ENCODE results near the gene TMEM182. TPM values are rescaled to one million over a fixed set of nuclear protein-coding genes. Genes with fewer than 3 reads are reported as not detected.

The TMEM182 gene
- total RNA-seq, 1 donor = 2.7 TPM

DNA sequence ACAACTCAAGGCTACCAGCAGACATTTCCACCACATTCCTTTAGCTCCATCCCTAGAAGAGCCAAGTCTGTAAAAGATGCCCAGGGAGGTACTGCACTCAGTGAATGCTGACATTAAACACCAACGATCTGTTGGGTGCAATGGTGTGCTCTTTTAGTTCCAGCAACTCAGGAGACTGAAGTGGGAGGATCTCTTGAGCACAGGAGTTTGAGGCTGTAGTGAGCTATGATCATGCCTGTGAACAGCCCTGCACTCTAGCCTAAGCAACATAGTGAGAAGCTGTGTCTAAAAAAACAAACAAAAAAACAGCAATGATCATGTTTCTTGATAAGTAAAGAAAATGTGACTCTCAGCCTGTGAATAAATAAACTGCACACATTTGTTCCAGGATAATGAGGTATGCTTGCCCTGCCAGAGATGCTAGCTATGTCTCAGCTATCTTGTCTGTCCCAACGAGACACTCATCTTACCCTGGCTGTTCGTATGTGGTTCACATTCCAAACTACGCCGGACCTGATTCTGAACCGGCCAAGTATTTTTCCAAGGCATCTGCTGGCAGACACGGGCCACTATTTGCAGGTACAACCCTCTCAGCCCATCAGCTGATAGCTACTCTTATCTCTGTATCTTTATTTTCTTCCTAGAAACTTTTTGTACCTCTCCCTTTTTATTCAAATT lies 21.8 kb downstream of the TMEM182 start:
- no peaks in the 10 kb centered on the region for H3K27me3 ChIP-seq (ENCODE audit: insufficient read depth, low read length)
- no peaks in the 10 kb centered on the region for H3K9me3 ChIP-seq (ENCODE audit: low read depth, low read length)
- no peak overlapping the region for H3K4me3 ChIP-seq (ENCODE audit: low read length)
- H3K4me1 ChIP-seq (ENCODE audit: insufficient read depth, low read length) = no peaks in the 10 kb centered on the region

DNA sequence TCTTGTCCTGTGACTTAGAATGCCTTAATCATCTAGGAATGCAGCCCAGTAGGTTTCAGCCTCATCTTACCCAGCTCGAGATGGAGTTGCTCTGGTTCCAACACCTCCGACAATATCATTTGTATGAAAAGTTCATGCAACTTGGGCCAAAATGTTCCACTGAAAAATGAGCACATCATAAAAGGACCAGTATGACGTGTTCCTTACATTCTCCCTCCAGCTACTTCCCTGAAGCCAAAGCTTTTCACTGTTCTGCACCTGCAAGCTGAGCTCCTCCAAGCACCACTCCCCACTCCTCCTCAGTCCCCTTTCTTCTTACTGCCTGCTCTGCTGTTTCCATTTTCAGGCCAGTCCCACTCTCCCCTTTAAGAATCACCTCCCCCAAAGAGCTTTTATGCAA lies 23.1 kb downstream of the TMEM182 start:
- H3K4me3 ChIP-seq (ENCODE audit: low read length) = no peak overlapping the region
- no peaks in the 10 kb centered on the region for H3K9me3 ChIP-seq (ENCODE audit: low read depth, low read length)
- no peaks in the 10 kb centered on the region for H3K4me1 ChIP-seq (ENCODE audit: insufficient read depth, low read length)
- no peaks in the 10 kb centered on the region for H3K27me3 ChIP-seq (ENCODE audit: insufficient read depth, low read length)

GRCh38 chr2:102788216-102788884 lies 26.5 kb downstream of the TMEM182 start:
- H3K4me1 ChIP-seq (ENCODE audit: insufficient read depth, low read length) = no peaks in the 10 kb centered on the region
- no peak overlapping the region for H3K4me3 ChIP-seq (ENCODE audit: low read length)
- no peaks in the 10 kb centered on the region for H3K9me3 ChIP-seq (ENCODE audit: low read depth, low read length)
- no peaks in the 10 kb centered on the region for H3K27me3 ChIP-seq (ENCODE audit: insufficient read depth, low read length)

GRCh38 chr2:102788885-102789260 lies 27.0 kb downstream of the TMEM182 start:
- no peaks in the 10 kb centered on the region for H3K4me1 ChIP-seq (ENCODE audit: insufficient read depth, low read length)
- no peaks in the 10 kb centered on the region for H3K9me3 ChIP-seq (ENCODE audit: low read depth, low read length)
- no peaks in the 10 kb centered on the region for H3K27me3 ChIP-seq (ENCODE audit: insufficient read depth, low read length)
- no peak overlapping the region for H3K4me3 ChIP-seq (ENCODE audit: low read length)

- Histone ChIP-seq H3K4me1 (ENCODE audit: insufficient read depth, low read length) (no peaks in the 10 kb centered on the region), H3K9me3 (ENCODE audit: low read depth, low read length) (no peaks in the 10 kb centered on the region), H3K4me3 (ENCODE audit: low read length) (no peak overlapping the region), H3K27me3 (ENCODE audit: insufficient read depth, low read length) (no peaks in the 10 kb centered on the region)
These were observed 27.7 kb downstream of the TMEM182 start for GRCh38 chr2:102789349-102790090.

- Histone ChIP-seq H3K27me3 (ENCODE audit: insufficient read depth, low read length) (no peaks in the 10 kb centered on the region), H3K9me3 (ENCODE audit: low read depth, low read length) (no peaks in the 10 kb centered on the region), H3K4me1 (ENCODE audit: insufficient read depth, low read length) (no peaks in the 10 kb centered on the region), H3K4me3 (ENCODE audit: low read length) (no peak overlapping the region)
These were observed 28.2 kb downstream of the TMEM182 start for GRCh38 chr2:102790091-102790455.

DNA sequence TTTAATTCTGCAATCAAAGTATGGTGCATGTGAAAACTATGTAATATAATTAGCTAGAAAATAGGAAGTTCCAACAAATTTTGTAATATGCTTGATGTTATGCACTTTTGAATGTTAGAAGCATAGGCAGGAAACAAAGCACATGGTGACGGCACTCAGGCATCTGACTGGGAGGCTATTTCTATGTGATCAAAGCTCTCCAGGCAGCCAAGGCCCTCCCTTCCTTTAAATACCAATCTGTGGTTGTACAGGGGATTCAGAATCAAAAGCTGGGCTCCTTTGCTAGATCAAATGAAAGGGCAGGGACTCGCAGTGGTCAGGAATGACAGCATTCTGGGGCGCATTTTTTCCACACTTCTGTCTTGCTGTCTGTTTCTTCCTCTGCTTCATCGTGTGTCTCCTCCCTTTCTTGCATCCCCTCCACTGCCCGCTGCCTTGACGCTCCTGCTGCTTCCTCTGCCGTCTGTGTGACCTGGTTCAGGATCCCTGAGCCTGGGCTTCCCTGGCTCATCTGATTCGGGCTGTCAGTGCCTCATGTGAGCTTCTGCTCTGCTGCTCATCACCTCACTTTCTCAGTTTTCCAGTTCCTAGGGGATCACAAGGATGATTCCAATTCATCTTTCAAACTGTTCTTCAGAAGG lies 30.9 kb downstream of the TMEM182 start:
- no peaks in the 10 kb centered on the region for H3K4me1 ChIP-seq (ENCODE audit: insufficient read depth, low read length)
- no peaks in the 10 kb centered on the region for H3K27me3 ChIP-seq (ENCODE audit: insufficient read depth, low read length)
- no peaks in the 10 kb centered on the region for H3K9me3 ChIP-seq (ENCODE audit: low read depth, low read length)
- no peak overlapping the region for H3K4me3 ChIP-seq (ENCODE audit: low read length)

- Histone ChIP-seq H3K9me3 (ENCODE audit: low read depth, low read length) (peaks cover 16% of the 10 kb centered on the region), H3K27me3 (ENCODE audit: insufficient read depth, low read length) (no peaks in the 10 kb centered on the region), H3K4me3 (ENCODE audit: low read length) (no peak overlapping the region), H3K4me1 (ENCODE audit: insufficient read depth, low read length) (no peaks in the 10 kb centered on the region)
These were observed 33.8 kb downstream of the TMEM182 start for GRCh38 chr2:102795641-102796040.

- Histone ChIP-seq H3K9me3 (ENCODE audit: low read depth, low read length) (peaks cover 23% of the 10 kb centered on the region), H3K4me3 (ENCODE audit: low read length) (no peak overlapping the region), H3K4me1 (ENCODE audit: insufficient read depth, low read length) (no peaks in the 10 kb centered on the region), H3K27me3 (ENCODE audit: insufficient read depth, low read length) (no peaks in the 10 kb centered on the region)
These were observed 34.5 kb downstream of the TMEM182 start for GRCh38 chr2:102796337-102796736.

DNA sequence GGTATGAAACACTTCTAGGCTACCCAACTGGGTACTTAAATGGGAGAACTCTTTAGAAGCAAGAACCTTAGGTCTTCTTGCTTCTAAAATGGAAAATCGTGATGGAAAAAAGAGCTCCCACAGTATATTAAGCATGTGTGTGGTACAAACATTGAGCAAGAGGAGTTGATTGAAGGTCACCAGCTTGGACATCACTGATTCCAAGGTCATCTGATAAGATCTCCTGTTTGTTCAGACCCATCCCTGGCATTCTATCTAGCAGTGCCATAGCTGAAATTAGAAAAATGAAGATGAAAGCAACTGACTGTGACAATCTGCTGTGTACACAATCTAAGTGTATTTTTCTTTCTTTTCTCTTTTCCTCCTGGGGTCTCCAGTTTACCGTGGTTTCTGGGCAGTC lies 35.7 kb downstream of the TMEM182 start:
- H3K9me3 ChIP-seq (ENCODE audit: low read depth, low read length) = peaks cover 35% of the 10 kb centered on the region
- no peaks in the 10 kb centered on the region for H3K27me3 ChIP-seq (ENCODE audit: insufficient read depth, low read length)
- H3K4me3 ChIP-seq (ENCODE audit: low read length) = no peak overlapping the region
- H3K4me1 ChIP-seq (ENCODE audit: insufficient read depth, low read length) = no peaks in the 10 kb centered on the region

GRCh38 chr2:102798181-102798580 lies 36.4 kb downstream of the TMEM182 start:
- H3K4me1 ChIP-seq (ENCODE audit: insufficient read depth, low read length) = peaks cover 2% of the 10 kb centered on the region
- no peak overlapping the region for H3K4me3 ChIP-seq (ENCODE audit: low read length)
- peaks cover 38% of the 10 kb centered on the region for H3K9me3 ChIP-seq (ENCODE audit: low read depth, low read length)
- H3K27me3 ChIP-seq (ENCODE audit: insufficient read depth, low read length) = no peaks in the 10 kb centered on the region

- Histone ChIP-seq H3K4me3 (ENCODE audit: low read length) (no peak overlapping the region), H3K4me1 (ENCODE audit: insufficient read depth, low read length) (peaks cover 8% of the 10 kb centered on the region), H3K9me3 (ENCODE audit: low read depth, low read length) (peaks cover 38% of the 10 kb centered on the region), H3K27me3 (ENCODE audit: insufficient read depth, low read length) (no peaks in the 10 kb centered on the region)
These were observed 39.4 kb downstream of the TMEM182 start for GRCh38 chr2:102801098-102801718.

DNA sequence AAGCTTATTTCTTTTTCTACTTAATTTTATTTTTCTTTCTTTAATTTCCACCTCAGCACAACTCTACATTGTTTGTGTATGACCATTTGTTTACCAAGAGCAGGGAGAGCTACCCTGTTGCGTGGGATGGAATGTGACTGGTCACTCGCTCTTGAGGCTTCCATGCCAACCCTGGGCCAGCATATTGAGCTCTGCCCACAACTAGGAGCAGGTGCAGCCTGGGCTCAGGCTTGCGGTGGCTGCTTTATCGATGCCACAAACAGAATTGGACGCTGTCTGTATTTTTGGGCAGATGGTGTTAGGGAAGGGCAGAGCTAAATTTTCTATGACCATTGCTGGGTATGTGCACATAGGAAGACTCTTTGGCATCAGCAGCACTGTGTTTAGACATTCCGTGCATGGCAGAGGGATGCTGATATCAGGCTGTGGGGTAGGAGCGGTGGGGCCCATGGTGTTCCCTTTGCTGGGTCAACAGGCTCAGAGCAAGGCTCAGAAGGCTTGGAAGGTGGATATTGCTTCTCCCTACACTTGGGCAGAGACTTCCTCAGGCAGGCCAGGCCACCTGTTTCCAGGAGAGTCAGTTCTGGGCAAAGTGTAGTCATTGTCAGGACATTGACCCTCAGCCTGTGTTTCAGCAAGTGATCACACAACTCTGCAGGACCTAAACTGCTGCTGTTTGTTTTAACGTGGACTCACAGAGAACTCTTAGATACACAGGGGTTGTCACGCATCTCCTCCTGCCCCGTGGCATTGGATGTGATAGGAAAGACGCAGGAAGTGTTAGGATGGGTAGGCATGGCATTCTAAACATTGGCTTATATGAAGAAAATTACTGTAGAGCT lies 40.2 kb downstream of the TMEM182 start:
- Histone ChIP-seq H3K27me3 (ENCODE audit: insufficient read depth, low read length) (no peaks in the 10 kb centered on the region), H3K9me3 (ENCODE audit: low read depth, low read length) (peaks cover 38% of the 10 kb centered on the region), H3K4me3 (ENCODE audit: low read length) (no peak overlapping the region), H3K4me1 (ENCODE audit: insufficient read depth, low read length) (peaks cover 8% of the 10 kb centered on the region)

Data from mononuclear cell (primary cell).